ENCODE results near the gene STK32B. TPM values are rescaled to one million over a fixed set of nuclear protein-coding genes. Genes with fewer than 3 reads are reported as not detected.

The STK32B gene
- total RNA-seq, 1 donor from 2014 or later: 46.9 TPM

GRCh38 chr4:5040856-5041620, 10.2 kb upstream of the STK32B start:
- no peak for DNase-seq (ENCODE audit: extremely low spot score, unreplicated experiment)
- Mint-ChIP-seq H3K27me3 (ENCODE audit: unreplicated experiment) (no peaks in the 10 kb centered on the region), H3K36me3 (ENCODE audit: unreplicated experiment) (peaks cover 2% of the 10 kb centered on the region), H3K9me3 (ENCODE audit: unreplicated experiment) (no peaks in the 10 kb centered on the region), H3K27ac (ENCODE audit: unreplicated experiment) (no peak overlapping the region), H3K4me3 (ENCODE audit: unreplicated experiment) (no peak overlapping the region), H3K4me1 (ENCODE audit: unreplicated experiment) (peaks cover 51% of the 10 kb centered on the region)
- TF ChIP-seq CTCF (IDR thresholded peaks at IDR 0.05): no peak

GRCh38 chr4:5041699-5042098, 9.6 kb upstream of the STK32B start:
- TF ChIP-seq CTCF (IDR thresholded peaks at IDR 0.05): no peak
- Mint-ChIP-seq H3K27me3 (ENCODE audit: unreplicated experiment) (no peaks in the 10 kb centered on the region), H3K4me1 (ENCODE audit: unreplicated experiment) (peaks cover 46% of the 10 kb centered on the region), H3K4me3 (ENCODE audit: unreplicated experiment) (no peak overlapping the region), H3K36me3 (ENCODE audit: unreplicated experiment) (peaks cover 2% of the 10 kb centered on the region), H3K9me3 (ENCODE audit: unreplicated experiment) (no peaks in the 10 kb centered on the region), H3K27ac (ENCODE audit: unreplicated experiment) (no peak overlapping the region)
- no peak for DNase-seq (ENCODE audit: extremely low spot score, unreplicated experiment)

GRCh38 chr4:5043579-5043978, 7.7 kb upstream of the STK32B start:
- DNase-seq (ENCODE audit: extremely low spot score, unreplicated experiment): no peak
- no peaks in the 10 kb centered on the region for H3K9me3 Mint-ChIP-seq (ENCODE audit: unreplicated experiment)
- no peak for TF ChIP-seq CTCF (IDR thresholded peaks at IDR 0.05)
- no peaks in the 10 kb centered on the region for H3K27me3 Mint-ChIP-seq (ENCODE audit: unreplicated experiment)
- peaks cover 2% of the 10 kb centered on the region for H3K36me3 Mint-ChIP-seq (ENCODE audit: unreplicated experiment)
- no peak overlapping the region for H3K27ac Mint-ChIP-seq (ENCODE audit: unreplicated experiment)
- peaks cover 31% of the 10 kb centered on the region for H3K4me1 Mint-ChIP-seq (ENCODE audit: unreplicated experiment)
- no peak overlapping the region for H3K4me3 Mint-ChIP-seq (ENCODE audit: unreplicated experiment)

GRCh38 chr4:5044341-5044740, 6.9 kb upstream of the STK32B start:
- Mint-ChIP-seq H3K27ac (ENCODE audit: unreplicated experiment) (peak overlapping the region; percentile 59), H3K27me3 (ENCODE audit: unreplicated experiment) (no peaks in the 10 kb centered on the region), H3K9me3 (ENCODE audit: unreplicated experiment) (no peaks in the 10 kb centered on the region), H3K36me3 (ENCODE audit: unreplicated experiment) (peaks cover 2% of the 10 kb centered on the region), H3K4me3 (ENCODE audit: unreplicated experiment) (no peak overlapping the region), H3K4me1 (ENCODE audit: unreplicated experiment) (peaks cover 29% of the 10 kb centered on the region)
- no peak for DNase-seq (ENCODE audit: extremely low spot score, unreplicated experiment)
- TF ChIP-seq CTCF (IDR thresholded peaks at IDR 0.05): no peak

- Mint-ChIP-seq H3K9me3 (ENCODE audit: unreplicated experiment) (no peaks in the 10 kb centered on the region), H3K36me3 (ENCODE audit: unreplicated experiment) (no peaks in the 10 kb centered on the region), H3K4me3 (ENCODE audit: unreplicated experiment) (peak overlapping the region; percentile 50), H3K27ac (ENCODE audit: unreplicated experiment) (peak overlapping the region; percentile 59), H3K27me3 (ENCODE audit: unreplicated experiment) (no peaks in the 10 kb centered on the region), H3K4me1 (ENCODE audit: unreplicated experiment) (peaks cover 28% of the 10 kb centered on the region)
- no peak for TF ChIP-seq CTCF (IDR thresholded peaks at IDR 0.05)
- no peak for DNase-seq (ENCODE audit: extremely low spot score, unreplicated experiment)
Measured at GRCh38 chr4:5045097-5045496, 6.2 kb upstream of the STK32B start.
